IMR-90 (cell line): ENCODE data around the gene ADD1. TPM values are rescaled to one million over a fixed set of nuclear protein-coding genes. Genes with fewer than 3 reads are reported as not detected.

Experiments used
- ATAC-seq: fragments of 200-7000 bp; cut with Tn5 transposase; 2 replicates; pipeline ENCODE4 v1.9.1; 2020; ENCODE audit warnings: low read depth, mild to moderate bottlenecking, moderate library complexity
- BruUV-seq: library from RNA; stranded (reverse); fragments of 400-500 nt; replicated peaks from 2 replicates; lab custom pipeline; 2021; lab: Mats Ljungman, UMichigan
- CTCF ChIA-PET: fragments of 300-600 bp; formaldehyde crosslinking; extraction: SDS; loops from one replicate; lab custom pipeline; 2021; ENCODE audit warnings: antibody characterized with exemption; lab: Yijun Ruan, JAX
- POLR2A ChIA-PET: fragments of 300-600 bp; sonication (Branson Sonifier 250); formaldehyde crosslinking; loops from one replicate; lab custom pipeline; 2022; ENCODE audit warnings: antibody characterized with exemption; ENCODE audit not compliant: unreplicated experiment; lab: Charles Lee
- DNase-seq: peaks from one replicate; pipeline ENCODE4 v3.0.0; 2013
- H2AFZ ChIP-seq: replicated peaks from 2 replicates; pipeline ENCODE3; 2013; ENCODE audit warnings: low read length, mild to moderate bottlenecking; ENCODE audit not compliant: poor library complexity
- H2AK5ac ChIP-seq: 2 replicates; pipeline ENCODE4 v1.6.1; 2013; ENCODE audit warnings: low read depth, low read length, inconsistent platforms
- H2AK9ac ChIP-seq: replicated peaks from 2 replicates; pipeline ENCODE3; 2013; ENCODE audit warnings: mild to moderate bottlenecking, low read depth, low read length, moderate library complexity; ENCODE audit not compliant: poor library complexity
- H2BK120ac ChIP-seq: 2 replicates; pipeline ENCODE4 v1.6.1; 2013; ENCODE audit warnings: low read depth, low read length, inconsistent platforms
- H2BK15ac ChIP-seq: 3 replicates; pipeline ENCODE4 v1.6.1; 2013; ENCODE audit warnings: low read depth, low read length, inconsistent platforms
- H2BK20ac ChIP-seq: 2 replicates; pipeline ENCODE4 v1.6.1; 2013; ENCODE audit warnings: low read depth, mild to moderate bottlenecking, inconsistent platforms, low read length, moderate library complexity
- H2BK5ac ChIP-seq: 2 replicates; pipeline ENCODE4 v1.6.1; 2013; ENCODE audit warnings: mild to moderate bottlenecking, low read depth, low read length, inconsistent platforms; ENCODE audit not compliant: poor library complexity, severe bottlenecking
- H3K14ac ChIP-seq: replicated peaks from 2 replicates; pipeline ENCODE4 v1.6.1; 2013; ENCODE audit warnings: low read depth, low read length, inconsistent platforms
- H3K18ac ChIP-seq: 2 replicates; pipeline ENCODE4 v1.6.1; 2013; ENCODE audit warnings: low read depth, low read length, control low read depth
- H3K23ac ChIP-seq: 2 replicates; pipeline ENCODE4 v1.6.1; 2013; ENCODE audit warnings: low read depth, low read length, inconsistent platforms
- H3K27ac ChIP-seq: 2 replicates; pipeline ENCODE4 v1.5.1; 2013; ENCODE audit warnings: mild to moderate bottlenecking, control low read depth, low read length; ENCODE audit not compliant: insufficient read depth
- H3K27me3 ChIP-seq: 2 replicates; pipeline ENCODE4 v1.6.1; 2013; ENCODE audit warnings: low read length; ENCODE audit not compliant: control insufficient read depth, insufficient read depth
- H3K36me3 ChIP-seq: 2 replicates; pipeline ENCODE4 v1.6.1; 2013; ENCODE audit warnings: low read length, mixed read lengths; ENCODE audit not compliant: control insufficient read depth, insufficient read depth
- H3K4ac ChIP-seq: 2 replicates; pipeline ENCODE4 v1.6.1; 2013; ENCODE audit warnings: low read depth, low read length, inconsistent platforms
- H3K4me1 ChIP-seq: 2 replicates; pipeline ENCODE4 v1.6.1; 2013; ENCODE audit warnings: low read length, mixed read lengths; ENCODE audit not compliant: control insufficient read depth, insufficient read depth
- H3K4me2 ChIP-seq: 2 replicates; pipeline ENCODE4 v1.6.1; 2013; ENCODE audit warnings: low read depth, mild to moderate bottlenecking, control low read depth, low read length, moderate library complexity
- H3K4me3 ChIP-seq: 2 replicates; pipeline ENCODE4 v1.5.1; 2013; ENCODE audit warnings: low read depth, mild to moderate bottlenecking, control low read depth, low read length, moderate library complexity; ENCODE audit not compliant: insufficient read depth
- H3K56ac ChIP-seq: 2 replicates; pipeline ENCODE4 v1.6.1; 2013; ENCODE audit warnings: low read length, inconsistent platforms; ENCODE audit not compliant: insufficient read depth; ENCODE audit errors: extremely low read depth
- H3K79me1 ChIP-seq, 2 experiments: 2 replicates each; pipeline ENCODE4 v1.6.1; 2013; ENCODE audit warnings: low read length in 2 of 2, inconsistent platforms in 1 of 2, low read depth in 1 of 2
- H3K9ac ChIP-seq: 2 replicates; pipeline ENCODE4 v1.6.1; 2013; ENCODE audit warnings: low read depth, low read length, control low read depth
- H3K9me1 ChIP-seq: 2 replicates; pipeline ENCODE4 v1.6.1; 2013; ENCODE audit warnings: low read length, inconsistent platforms; ENCODE audit not compliant: insufficient read depth
- H3K9me3 ChIP-seq: 2 replicates; pipeline ENCODE4 v1.6.1; 2013; ENCODE audit warnings: low read length; ENCODE audit not compliant: control insufficient read depth, insufficient read depth
- H4K20me1 ChIP-seq: 2 replicates; pipeline ENCODE4 v1.6.1; 2013; ENCODE audit warnings: low read length, inconsistent platforms; ENCODE audit not compliant: insufficient read depth
- H4K5ac ChIP-seq: 2 replicates; pipeline ENCODE4 v1.6.1; 2013; ENCODE audit warnings: mild to moderate bottlenecking, low read depth, low read length, control low read depth
- H4K8ac ChIP-seq, 2 experiments: 2 replicates each; pipeline ENCODE4 v1.6.1; 2013; ENCODE audit warnings: low read depth in 2 of 2, low read length in 2 of 2, control low read depth in 1 of 2, inconsistent platforms in 1 of 2
- H4K91ac ChIP-seq: 2 replicates; pipeline ENCODE4 v1.6.1; 2013; ENCODE audit warnings: low read depth, low read length, inconsistent platforms; ENCODE audit not compliant: insufficient read depth
- CEBPB ChIP-seq: IDR thresholded peaks from 2 replicates; pipeline ENCODE4 v1.6.1; 2012; ENCODE audit warnings: low read depth, low read length, improper control_type of control experiment
- MAFK ChIP-seq: IDR thresholded peaks from 2 replicates; pipeline ENCODE4 v1.6.1; 2012; ENCODE audit warnings: low read depth, low read length, improper control_type of control experiment
- MAZ ChIP-seq: IDR thresholded peaks from 2 replicates; pipeline ENCODE4 v1.6.1; 2012; ENCODE audit warnings: low read depth, mild to moderate bottlenecking, low read length, improper control_type of control experiment, moderate library complexity, borderline replicate concordance
- MXI1 ChIP-seq: IDR thresholded peaks from 2 replicates; pipeline ENCODE4 v1.6.1; 2012; ENCODE audit warnings: low read depth, mild to moderate bottlenecking, low read length, moderate library complexity, borderline replicate concordance
- RAD21 ChIP-seq: IDR thresholded peaks from 2 replicates; pipeline ENCODE4 v1.6.1; 2012; ENCODE audit warnings: low read length, improper control_type of control experiment
- RFX5 ChIP-seq: IDR thresholded peaks from 2 replicates; pipeline ENCODE4 v1.8.0; 2012; ENCODE audit warnings: low read depth, mild to moderate bottlenecking, low read length, moderate library complexity
- WGBS, 2 experiments: methylation state at CpG; one replicate each; pipeline versions ENCODE4 v1.1.5 to v1.1.7; 2013; ENCODE audit warnings: missing lambda C conversion rate in 2 of 2; ENCODE audit not compliant: insufficient read length in 1 of 2; ENCODE audit errors: extremely low coverage in 2 of 2; 5-methylcytosine and 5-hydroxymethylcytosine counted together
- dilution Hi-C: fragments of 300-500 bp; cut with HindIII; formaldehyde crosslinking; loops from one replicate; pipeline ENCODE4 v1.14.3; 2018; ENCODE audit warnings: low sequenced_read_pairs; ENCODE audit not compliant: unreplicated experiment
- in situ Hi-C: fragments of 300-500 bp; cut with MboI; formaldehyde crosslinking; loops from 3 replicates; pipeline ENCODE4 v1.14.3; 2019; ENCODE audit warnings: low sequenced_read_pairs, inconsistent platforms, mixed read lengths
- intact Hi-C: fragments of 100-400 bp; cut with micrococcal nuclease; formaldehyde crosslinking; loops from 2 replicates; pipeline ENCODE4 v1.10.0; 2022
- polyA plus RNA-seq, 3 experiments: library from polyadenylated mRNA; depleted of rRNA; stranded (reverse); fragments of >200 nt; gene quantifications; 2 replicates each; pipeline ENCODE4 v1.2.3, GENCODE V29; 2012; ENCODE audit warnings: low replicate concordance in 1 of 3
- total RNA-seq: library from RNA; depleted of rRNA; stranded (reverse); fragments of >200 nt; gene quantifications from 2 replicates; pipeline ENCODE4 v1.2.3, GENCODE V29; 2012
- TF ChIP-seq, protein P1 (sequence below): conservative IDR thresholded peaks from 2 replicates; pipeline ENCODE4 v1.5.1; 2012; ENCODE audit warnings: mild to moderate bottlenecking, low read depth, low read length, improper control_type of control experiment
- TF ChIP-seq, protein P2 (sequence below): fragments of 150-350 bp; IDR thresholded peaks from 2 replicates; pipeline ENCODE4 v1.6.1; 2016; ENCODE audit warnings: low read depth, mild to moderate bottlenecking, low read length, moderate library complexity, borderline replicate concordance

Gene ADD1
- total and polyA plus RNA-seq, 2 of the 4 experiments (the other 2 are of a cell fraction) = 122 to 215 TPM

- WGBS, 2 experiments = 83% methylated on average over 4 of the region's 6 CpGs; no CpG with 5 or more reads in 1 of the 2 experiments
- H2AK5ac ChIP-seq = no peak overlapping the region
- no peak overlapping the region for H2AFZ ChIP-seq
- H3K4ac ChIP-seq = no peak overlapping the region
- no peaks in the 10 kb centered on the region for H3K9me3 ChIP-seq
- no peak overlapping the region for H3K27ac ChIP-seq
- ATAC-seq (no peak), DNase-seq (no peak)
- no peak overlapping the region for H3K4me2 ChIP-seq
- no peak overlapping the region for H2BK15ac ChIP-seq
- H3K27me3 ChIP-seq = no peaks in the 10 kb centered on the region
- no peak overlapping the region for H3K9ac ChIP-seq
- no peak overlapping the region for H2BK5ac ChIP-seq
- POLR2A ChIA-PET = no interaction called here
- H3K14ac ChIP-seq = no peak overlapping the region
- H4K20me1 ChIP-seq = peaks cover 16% of the 10 kb centered on the region; the same call in 1 of the 2 replicates
- dilution Hi-C loops = no loop called here
- H2BK20ac ChIP-seq = no peak overlapping the region
- no peak overlapping the region for H4K5ac ChIP-seq
- H4K8ac ChIP-seq = no peak overlapping the region
- intact Hi-C loops = no loop called here
- H3K36me3 ChIP-seq = peaks cover 25% of the 10 kb centered on the region
- no peak overlapping the region for H4K91ac ChIP-seq
- peaks cover 48 to 70% of the 10 kb centered on the region in 2 experiments for H3K79me1 ChIP-seq
- no peak overlapping the region for H2BK120ac ChIP-seq
- H3K9me1 ChIP-seq = peaks cover 14% of the 10 kb centered on the region
- no TSS peak for BruUV-seq
- no peak overlapping the region for H3K4me3 ChIP-seq
- no peak overlapping the region for H3K18ac ChIP-seq
- no peak overlapping the region for H3K23ac ChIP-seq
- in situ Hi-C loops = no loop called here
- no peak for TF ChIP-seq CEBPB
- TF ChIP-seq MAFK = no peak
- no peak for TF ChIP-seq RAD21
- TF ChIP-seq, protein P1, sequence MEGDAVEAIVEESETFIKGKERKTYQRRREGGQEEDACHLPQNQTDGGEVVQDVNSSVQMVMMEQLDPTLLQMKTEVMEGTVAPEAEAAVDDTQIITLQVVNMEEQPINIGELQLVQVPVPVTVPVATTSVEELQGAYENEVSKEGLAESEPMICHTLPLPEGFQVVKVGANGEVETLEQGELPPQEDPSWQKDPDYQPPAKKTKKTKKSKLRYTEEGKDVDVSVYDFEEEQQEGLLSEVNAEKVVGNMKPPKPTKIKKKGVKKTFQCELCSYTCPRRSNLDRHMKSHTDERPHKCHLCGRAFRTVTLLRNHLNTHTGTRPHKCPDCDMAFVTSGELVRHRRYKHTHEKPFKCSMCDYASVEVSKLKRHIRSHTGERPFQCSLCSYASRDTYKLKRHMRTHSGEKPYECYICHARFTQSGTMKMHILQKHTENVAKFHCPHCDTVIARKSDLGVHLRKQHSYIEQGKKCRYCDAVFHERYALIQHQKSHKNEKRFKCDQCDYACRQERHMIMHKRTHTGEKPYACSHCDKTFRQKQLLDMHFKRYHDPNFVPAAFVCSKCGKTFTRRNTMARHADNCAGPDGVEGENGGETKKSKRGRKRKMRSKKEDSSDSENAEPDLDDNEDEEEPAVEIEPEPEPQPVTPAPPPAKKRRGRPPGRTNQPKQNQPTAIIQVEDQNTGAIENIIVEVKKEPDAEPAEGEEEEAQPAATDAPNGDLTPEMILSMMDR = no peak
- TF ChIP-seq MAZ = no peak
- no peak for TF ChIP-seq MXI1
- TF ChIP-seq, protein P2, sequence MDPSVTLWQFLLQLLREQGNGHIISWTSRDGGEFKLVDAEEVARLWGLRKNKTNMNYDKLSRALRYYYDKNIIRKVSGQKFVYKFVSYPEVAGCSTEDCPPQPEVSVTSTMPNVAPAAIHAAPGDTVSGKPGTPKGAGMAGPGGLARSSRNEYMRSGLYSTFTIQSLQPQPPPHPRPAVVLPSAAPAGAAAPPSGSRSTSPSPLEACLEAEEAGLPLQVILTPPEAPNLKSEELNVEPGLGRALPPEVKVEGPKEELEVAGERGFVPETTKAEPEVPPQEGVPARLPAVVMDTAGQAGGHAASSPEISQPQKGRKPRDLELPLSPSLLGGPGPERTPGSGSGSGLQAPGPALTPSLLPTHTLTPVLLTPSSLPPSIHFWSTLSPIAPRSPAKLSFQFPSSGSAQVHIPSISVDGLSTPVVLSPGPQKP = no peak
- no peak for TF ChIP-seq RFX5
- no peak overlapping the region for H2AK9ac ChIP-seq
- no peak overlapping the region for H3K56ac ChIP-seq
- CTCF ChIA-PET = interaction anchor here (0.6 kb wide), 1 partner anchor 169 kb away, joined by 5 read pairs; no protein-coding TSS in a partner anchor
- peaks cover 9% of the 10 kb centered on the region for H3K4me1 ChIP-seq
Observed at GRCh38 chr4:2886622-2887021, 43.0 kb downstream of the ADD1 start.
